COLO668 (cell line): ENCODE measurements around the gene RASA2.

Experiments
- DNase-seq: peaks from one replicate; lab custom pipeline; 2025; ENCODE audit not compliant: unreplicated experiment; lab: John Stamatoyannopoulos, UW

RASA2 gene

GRCh38 chr3:141663993-141664392 lies 177.2 kb downstream of the RASA2 start:
- DNase-seq: no peak
